HG03280 (cell line): ENCODE measurements around the gene POLD4.
"Not testable (repeated sequence)": the region's sequence is repeated elsewhere in the genome, so short reads cannot be mapped to it uniquely, and the experiment has no call there.

Experiments used
- ATAC-seq: cut with Tn5 transposase; IDR thresholded peaks from one replicate; pipeline ENCODE4 v1.9.1; 2021; ENCODE audit warnings: mild to moderate bottlenecking, moderate library complexity; ENCODE audit not compliant: unreplicated experiment

POLD4 gene

DNA sequence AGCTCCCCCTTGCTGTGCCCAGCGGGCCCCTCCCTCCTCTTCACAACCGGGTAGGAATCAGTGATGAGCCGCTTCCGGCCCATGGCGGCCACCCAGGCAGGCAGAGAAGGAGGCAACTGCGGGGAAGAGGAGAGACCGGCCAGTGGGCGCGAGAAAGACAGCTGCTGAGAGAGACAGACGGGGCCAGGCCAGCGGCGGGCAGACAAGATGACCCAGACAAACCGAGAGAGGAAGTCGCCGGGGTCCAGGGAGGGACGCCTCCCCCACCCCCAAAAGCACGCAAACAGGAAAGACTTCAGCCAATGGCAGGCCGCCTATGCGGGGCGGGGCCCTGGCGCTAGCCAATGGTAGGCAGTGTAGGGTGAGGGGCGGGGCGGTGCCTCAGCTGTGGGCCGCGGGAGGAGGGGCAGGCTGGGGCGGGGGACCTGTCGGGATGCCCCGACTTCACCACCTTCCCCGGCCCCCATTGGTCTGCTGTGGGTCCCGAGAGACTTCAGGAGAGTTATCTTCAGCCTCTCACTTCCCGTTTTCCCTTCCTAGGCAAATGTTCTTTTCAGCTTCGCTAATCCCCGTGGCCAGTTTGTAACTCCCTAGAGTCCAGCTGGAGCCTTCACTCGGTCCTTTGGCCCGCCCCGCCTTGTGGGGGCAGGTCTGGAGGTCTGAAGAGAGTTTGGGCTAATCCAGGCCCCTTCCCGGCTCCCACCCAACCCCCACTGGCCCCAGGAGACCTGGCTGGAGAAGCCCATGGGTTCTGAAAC is at the start of gene POLD4:
TSS of gene POLD4 (minus strand) at position 230 of the 758 bp plus-strand sequence. CDS start at position 83, 147 bp downstream.
- ATAC-seq = peak; percentile 76

DNA sequence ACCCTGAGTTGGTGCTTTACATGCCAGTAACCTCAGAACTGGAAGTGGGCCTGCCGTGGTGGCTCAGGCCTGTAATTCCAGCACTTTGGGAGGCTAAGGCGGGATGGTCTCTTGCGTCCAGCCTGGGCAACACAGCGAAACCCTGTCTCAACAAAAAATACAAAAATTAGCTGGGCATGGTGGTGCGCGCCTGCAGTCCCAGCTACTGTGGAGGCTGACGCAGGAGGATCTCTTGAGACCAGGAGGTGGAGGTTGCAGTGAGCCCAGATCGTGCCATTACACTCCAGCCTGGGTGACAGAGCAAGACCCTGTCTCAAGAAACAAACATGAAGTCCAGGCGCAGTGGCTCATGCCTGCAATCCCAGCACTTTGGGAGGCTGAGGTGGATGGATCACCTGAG is 49.7 kb upstream of the POLD4 start:
- ATAC-seq = not testable (repeated sequence)

DNA sequence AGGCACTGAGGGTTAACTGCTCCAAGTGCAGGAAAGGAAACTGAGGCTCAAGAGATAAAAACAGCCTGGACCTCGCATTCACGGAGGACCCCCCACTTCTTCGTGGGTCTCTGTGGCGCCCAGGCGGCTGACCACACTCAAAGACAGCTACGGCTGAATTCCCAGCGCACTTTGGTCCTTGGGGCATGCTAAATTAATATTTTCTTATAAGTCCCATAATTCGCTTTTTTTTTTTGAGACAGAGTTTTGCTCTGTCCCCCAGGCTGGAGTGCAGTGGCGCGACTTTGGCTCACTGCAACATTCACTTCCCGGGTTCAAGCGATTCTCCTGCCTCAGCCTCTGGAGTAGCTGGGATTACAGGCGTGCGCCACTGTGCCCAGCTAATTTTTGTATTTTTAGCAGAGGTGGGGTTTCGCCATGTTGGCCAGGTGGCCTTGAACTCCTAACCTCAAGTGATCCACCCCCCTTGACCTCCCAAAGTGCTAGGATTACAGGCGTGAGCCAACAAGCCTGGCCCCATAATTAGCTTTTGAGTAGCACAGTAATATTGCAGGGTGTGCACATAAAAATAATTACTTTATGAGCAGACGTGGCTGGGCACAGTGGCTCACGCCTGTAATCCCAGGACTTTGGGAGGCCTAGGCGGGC is 49.0 kb upstream of the POLD4 start:
- ATAC-seq = not testable (repeated sequence)

DNA sequence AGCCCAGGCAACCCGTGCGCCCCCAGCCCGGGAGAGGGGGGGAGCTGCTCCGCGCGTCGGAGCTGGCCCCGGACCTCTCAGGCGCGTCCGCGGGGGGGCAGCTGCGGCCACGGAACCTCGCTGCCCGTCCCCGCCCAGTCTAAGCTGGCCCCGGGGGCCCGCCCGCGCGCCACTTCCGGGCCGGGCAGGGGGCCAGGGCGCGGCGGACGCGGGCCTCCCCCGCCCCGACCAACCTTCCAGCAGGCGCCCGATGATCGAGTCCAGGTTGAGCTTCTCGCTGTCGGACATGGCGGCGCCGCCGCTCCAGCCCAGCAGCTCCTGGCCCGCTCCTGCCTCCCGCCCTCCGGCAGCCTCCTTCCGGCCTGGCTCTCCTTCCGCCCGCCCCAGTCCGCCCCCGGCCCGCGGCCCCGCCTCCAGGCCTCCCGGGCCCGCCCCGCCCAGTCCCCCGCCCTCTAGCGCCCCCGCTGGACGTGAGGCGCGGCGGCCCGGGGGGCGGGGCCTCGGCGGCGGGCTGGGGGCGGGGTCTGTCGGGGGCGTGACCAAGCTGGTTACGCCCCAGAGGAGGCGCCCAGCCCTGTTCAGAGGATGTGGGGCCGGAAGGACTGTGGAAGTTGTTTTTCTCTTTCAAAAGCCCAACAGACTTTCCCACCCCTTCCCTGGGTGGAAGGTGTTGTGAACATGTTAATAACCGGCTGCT is 48.3 kb upstream of the POLD4 start, which contains the start of gene PPP1CA:
TSS of gene PPP1CA (minus strand) at position 364 of the 697 bp plus-strand sequence. CDS start at position 288, 76 bp downstream.
- ATAC-seq = peak; percentile 65

DNA sequence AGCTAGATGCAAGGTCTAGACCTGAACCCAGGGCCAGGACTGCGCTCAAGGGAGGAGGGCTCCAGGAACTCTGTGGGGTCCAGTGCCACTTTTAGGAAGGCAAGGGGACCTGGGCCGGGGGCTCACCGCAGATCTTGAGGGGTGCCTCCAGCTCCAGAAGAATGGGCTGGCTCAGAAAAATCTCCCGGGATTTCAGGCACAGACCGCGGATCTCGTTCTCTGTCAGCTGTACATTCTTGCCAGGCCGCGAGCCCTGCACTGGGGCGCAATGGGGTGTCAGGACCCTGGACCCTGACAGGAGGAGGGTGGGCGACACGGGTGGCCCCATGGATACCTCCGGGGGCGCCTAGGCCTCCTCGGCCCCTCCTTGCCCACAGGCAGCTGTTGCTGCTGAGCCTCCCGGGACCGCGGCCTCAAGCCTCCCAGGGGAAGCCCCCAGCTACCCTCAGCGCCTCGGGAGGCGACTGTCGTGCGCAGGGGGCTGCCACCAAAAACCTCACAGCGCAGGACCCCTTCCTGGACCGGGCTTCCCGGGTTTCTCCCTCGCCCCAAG is 47.7 kb upstream of the POLD4 start:
- ATAC-seq = no peak

DNA sequence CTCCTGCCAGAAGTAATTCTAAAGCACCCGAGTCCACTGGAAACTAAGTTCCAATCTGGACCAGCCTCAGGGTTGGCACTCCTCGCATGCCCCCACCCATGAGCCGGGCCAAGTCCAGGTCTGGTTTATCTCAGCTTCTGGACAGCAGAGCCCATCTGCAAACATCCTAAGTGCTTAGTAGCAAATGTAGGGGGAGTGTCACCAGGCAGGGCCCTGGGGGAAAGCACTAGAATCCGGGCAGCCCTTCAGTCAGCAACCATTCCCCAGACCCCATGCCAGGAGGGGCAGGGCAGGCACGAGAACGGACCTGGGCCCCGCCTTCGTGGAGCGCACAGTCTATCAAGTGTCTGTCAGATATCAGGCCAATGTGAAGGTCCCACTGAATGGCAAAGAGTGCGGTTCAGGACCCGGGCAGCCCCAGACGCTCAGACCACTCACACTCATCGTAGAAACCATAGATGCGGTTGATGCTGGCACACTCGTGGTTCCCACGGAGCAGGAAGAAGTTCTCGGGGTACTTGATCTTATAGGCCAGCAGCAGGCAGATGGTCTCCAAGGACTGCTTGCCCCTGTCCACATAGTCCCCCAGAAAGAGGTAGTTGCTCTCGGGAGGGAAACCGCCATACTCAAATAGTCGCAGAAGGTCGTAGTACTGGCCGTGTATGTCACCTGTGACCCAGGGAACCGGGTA is 47.0 kb upstream of the POLD4 start:
- ATAC-seq = no peak

DNA sequence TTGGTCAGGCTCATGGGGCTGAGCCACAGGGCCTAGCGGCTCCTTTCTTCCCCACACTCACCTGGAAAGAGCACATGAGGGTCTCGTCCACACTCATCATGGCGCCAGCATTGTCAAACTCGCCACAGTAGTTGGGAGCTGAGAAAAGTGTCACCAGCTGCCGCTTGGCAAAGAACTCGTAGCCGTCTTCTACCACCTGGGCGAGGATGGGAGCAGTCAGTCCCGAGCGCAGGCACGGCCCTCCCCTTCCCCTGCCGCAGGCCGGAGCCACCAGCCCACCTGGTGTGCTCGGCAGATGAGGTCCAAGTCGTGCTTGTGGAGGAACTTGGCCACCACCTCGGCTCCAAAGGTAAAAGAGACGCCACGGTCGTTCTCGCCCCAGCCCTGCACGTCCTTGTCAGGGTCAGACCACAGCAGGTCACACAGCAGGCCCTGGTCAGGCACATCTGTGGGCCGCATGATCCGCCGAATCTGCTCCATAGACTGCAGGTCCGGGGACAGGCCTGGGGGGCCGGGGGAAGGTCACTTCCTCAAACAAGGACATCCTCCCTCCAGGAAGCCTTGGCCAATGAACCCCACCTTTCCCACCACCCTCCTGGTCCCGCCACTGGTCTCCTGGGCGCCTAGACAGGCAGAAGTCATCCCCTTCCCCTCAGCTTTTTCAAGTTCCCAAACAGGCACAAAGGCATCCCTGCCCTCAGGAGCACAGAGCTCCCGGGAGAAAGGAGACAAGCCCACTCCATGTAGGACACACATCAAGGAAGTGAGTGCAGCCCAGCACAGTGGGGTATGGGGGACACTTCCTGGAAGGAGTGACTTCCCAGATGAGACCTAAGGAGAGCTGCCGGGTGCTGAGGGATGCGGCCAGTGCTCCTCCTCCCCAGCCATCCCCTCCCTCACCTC is 45.6 kb upstream of the POLD4 start:
- no peak for ATAC-seq

DNA sequence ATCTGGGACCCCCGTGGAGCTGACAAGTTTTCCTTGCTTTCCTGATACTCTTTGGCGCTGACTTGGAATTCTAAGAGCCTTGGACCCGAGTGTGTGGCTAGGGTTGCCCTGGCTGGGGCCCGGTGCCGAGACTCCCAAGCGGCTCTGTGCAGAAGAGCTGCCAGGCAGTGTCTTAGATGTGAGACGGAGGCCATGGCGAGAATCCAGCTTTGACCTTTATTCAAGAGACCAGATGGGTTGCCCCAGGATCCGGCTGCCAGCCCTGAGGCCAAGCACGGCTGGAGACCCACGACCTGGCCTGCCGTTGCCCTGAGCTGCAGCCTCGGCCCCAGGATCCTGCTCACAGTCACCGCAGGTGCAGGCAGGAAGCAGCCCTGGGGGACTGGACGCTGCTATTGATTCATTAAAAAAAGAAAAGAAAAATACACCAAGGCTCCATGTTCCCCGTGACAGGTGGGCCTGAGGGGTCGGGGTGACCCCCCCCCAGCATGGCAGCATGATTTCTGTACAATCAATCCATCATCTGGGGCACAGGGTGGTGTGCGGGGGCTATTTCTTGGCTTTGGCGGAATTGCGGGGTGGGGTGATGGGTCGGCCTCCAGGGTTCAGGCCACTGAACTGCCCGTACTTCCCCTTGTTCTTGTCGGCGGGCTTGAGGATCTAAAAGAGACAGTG is 44.8 kb upstream of the POLD4 start:
- ATAC-seq = no peak

DNA sequence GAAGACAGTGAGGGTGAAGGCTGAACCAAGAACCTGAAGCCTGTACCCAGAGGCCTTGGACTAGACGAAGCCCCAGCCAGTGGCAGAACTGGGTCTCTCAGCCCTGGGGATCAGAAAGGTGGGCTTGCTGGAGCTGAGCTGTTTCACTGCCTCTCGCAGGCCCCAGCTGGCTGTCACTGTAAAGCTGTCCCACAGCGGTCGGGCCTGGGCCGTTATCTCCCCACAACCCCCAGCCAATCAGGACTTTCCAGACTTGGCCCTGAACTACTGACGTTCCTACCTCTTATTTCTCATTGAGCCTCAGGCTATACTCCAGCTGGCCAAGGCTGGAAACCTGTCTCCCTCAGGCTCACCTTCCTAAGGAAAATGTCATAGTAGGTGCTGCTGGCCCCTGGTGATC is 44.2 kb upstream of the POLD4 start:
- ATAC-seq = no peak

DNA sequence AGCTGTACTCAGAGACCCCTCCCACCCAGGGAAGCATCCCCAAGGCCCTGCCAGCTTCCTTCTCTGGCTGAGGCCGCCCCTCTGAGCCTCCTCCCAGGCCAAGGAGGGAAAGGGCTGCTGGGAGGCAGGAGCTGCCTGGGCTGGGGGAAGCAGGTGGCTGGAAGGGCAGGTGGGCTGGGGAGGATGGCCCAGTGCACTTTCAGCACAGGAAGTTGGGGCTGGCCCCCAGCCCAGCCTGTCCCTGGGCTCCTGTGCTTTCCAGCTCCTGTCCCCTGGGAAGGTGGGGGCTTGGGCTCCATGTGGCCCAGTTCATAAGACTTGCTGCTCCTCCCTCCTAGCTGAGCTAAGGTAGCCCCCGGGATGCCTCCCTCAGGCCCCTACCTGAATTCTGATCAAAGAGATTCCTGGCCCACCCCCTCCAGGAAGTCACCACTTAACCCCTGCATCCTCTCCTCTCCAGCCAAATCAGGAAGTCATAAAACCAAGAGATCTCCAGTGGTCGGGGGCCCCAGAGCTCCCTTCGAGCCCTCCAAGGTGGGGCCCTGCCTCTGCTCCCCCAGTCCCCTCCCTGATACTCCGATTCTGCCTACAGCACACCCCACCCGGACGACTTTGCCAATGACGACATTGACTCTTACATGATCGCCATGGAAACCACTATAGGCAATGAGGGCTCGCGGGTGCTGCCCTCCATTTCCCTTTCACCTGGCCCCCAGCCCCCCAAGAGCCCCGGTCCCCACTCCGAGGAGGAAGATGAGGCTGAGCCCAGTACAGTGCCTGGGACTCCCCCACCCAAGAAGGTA is 43.4 kb upstream of the POLD4 start:
- no peak for ATAC-seq

DNA sequence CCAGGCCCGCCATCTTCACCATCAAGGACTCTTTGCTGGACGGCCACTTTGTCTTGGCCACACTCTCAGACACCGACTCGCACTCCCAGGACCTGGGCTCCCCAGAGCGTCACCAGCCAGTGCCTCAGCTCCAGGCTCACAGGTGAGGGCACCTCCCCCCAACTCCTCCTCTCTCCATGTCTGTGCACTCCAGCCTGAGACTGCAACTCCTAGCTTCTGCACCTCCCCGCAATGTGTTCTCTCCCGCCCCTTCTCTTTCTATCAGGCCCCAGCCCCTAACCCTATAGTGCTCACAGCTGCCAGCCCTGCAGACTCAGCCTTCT is 42.9 kb upstream of the POLD4 start:
- no peak for ATAC-seq

DNA sequence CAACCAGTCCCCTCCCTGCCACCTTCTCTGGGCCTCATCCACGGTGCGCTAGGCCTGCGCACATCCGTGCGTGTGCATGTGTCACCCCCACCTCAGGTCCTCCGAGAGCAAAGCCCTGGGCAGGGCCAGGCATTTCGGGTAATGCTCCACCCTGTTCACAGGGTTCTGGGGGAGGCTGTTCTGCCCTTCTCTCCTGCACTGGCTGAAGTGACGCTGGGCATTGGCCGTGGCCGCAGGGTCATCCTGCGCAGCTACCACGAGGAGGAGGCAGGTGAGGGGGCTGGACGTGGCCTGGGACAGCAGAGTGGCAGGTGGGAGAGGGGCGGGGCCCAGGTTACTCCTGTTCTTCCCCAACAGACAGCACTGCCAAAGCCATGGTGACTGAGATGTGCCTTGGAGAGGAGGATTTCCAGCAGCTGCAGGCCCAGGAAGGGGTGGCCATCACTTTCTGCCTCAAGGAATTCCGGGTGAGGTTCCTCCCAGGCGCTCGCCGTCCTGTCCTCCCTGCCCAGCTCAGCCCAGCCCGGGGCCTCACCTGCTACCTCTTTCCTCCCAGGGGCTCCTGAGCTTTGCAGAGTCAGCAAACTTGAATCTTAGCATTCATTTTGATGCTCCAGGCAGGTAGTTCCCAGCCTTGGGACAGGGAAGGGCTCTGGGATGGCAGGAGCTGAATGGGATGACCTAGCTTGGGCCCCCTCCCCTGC is 42.4 kb upstream of the POLD4 start:
- ATAC-seq = no peak

DNA sequence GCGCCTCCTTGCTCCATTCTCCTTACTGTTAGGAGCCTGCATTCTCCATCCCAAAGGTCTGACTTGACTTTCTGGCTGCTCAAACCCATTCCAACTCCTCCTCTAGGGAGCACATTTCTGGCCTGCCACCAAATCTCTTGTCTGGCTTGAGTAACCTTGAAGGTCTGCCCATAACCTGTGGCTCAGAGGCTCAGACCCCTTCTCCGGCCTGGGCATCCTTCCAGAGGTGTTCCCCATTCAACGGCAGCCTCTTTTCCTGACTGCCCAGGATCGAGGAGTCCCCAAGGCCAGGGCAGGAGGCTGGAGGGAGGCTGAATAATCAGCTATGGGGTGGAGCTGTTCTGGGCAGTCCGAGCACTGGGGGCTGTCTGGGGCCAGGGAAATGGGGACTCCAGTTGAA is 40.6 kb upstream of the POLD4 start:
- ATAC-seq = no peak

DNA sequence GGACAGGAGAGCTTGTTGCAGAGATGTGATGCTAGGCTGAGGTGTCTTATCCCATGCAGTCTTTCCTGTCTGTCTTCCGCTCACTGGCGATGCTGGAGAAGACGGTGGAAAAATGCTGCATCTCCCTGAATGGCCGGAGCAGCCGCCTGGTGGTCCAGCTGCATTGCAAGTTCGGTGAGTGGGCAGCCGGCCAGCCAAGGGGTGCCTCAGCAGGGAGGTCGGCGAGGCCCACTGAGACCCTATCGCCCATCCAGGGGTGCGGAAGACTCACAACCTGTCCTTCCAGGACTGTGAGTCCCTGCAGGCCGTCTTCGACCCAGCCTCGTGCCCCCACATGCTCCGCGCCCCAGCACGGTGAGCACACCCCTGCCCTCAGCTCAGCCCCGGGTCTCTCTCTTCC is 40.1 kb upstream of the POLD4 start:
- ATAC-seq = no peak

DNA sequence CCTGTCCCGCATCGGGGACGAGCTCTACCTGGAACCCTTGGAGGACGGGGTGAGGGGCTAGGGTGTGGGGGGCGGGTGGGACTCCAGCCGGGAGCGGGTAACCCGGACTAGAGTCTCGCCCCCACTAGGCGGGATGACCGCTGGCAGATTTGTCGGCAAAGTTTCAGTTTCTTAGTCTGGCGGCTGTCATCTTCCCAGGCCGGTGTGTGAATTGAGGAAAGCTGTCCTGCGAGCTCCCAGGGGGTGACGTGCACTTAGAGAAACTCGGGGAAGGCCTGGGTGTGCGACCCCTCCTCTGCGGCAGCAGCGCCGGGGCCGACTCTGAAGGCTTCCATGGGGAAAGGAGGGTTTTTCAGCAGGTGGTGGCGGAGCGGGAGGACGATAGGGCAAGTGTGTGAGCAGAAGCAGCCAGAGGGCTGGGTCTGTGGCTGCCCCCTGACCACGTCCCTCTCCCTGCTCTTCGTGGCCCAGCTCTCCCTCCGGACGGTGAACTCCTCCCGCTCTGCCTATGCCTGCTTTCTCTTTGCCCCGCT is 38.9 kb upstream of the POLD4 start:
- no peak for ATAC-seq

DNA sequence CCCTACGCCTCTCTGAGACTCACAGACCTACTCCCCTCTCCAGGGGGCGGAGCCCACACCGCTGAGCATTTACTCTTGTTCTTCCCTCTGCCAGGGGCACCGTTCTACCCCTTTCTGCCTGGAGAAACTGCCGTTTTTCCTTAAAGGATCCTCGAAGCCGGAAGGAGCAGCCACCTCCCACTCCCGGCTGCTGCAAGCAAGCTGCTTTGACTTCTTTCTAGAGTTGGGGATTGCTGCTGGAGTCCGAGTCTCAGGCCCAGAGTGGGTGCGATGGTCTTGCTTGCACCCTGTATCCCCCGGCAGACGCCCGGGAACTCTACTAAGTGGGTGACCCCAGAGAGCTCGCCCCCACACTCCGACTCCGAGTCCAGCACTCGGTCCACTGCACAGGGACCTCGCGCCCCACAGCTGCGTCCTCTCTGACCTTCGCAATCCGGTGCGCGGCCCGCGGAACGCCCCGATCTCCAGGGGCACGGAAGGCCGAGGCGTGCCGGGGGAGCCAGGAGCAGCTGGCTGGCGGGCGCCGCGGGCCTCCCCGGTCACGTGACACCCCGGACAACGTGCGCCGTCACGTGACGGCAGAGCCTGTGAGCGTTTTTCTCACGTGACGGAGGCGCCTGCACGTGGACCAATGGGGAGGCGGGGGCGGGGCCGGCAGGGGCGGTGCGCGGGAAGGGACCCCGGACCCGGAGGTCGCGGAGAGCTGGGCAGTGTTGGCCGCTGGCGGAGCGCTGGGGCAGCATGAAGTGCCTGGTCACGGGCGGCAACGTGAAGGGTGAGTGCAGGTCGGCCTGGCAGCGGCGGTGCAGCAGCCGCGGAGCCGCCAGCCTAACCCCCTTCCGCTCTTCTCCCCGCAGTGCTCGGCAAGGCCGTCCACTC is 38.2 kb upstream of the POLD4 start, which contains the start of gene RAD9A:
TSS of gene RAD9A (plus strand) at position 683 of the 879 bp plus-strand sequence. CDS start at position 742, 59 bp downstream.
- ATAC-seq = peak; percentile 66

DNA sequence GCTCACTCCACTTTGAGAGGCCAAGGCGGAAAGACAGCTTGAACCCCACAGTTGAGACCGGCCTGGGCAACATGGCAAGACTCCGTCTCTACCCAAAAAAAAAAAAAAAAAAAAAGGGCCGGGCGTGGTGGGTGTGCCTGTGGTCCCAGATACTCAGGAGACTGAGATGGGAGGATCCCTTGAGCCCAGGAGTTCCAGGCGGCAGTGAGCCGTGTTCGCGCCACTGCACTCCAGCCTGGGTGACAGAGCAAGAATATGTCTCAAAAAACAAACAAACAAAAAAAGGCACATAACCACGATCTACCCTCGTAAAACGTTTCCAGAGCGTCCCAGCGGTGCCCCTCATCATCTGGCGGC is 37.6 kb upstream of the POLD4 start:
- no peak for ATAC-seq
